ENCODE data around the gene ABCB4.

Gene ABCB4

GRCh38 chr7:87450706-87451105 is 24.8 kb downstream of the ABCB4 start:
- TF ChIP-seq EZH2phosphoT487 (IDR thresholded peaks at IDR 0.05; ENCODE audit: borderline replicate concordance, low read length), result no peak
- TF ChIP-seq, protein P1, sequence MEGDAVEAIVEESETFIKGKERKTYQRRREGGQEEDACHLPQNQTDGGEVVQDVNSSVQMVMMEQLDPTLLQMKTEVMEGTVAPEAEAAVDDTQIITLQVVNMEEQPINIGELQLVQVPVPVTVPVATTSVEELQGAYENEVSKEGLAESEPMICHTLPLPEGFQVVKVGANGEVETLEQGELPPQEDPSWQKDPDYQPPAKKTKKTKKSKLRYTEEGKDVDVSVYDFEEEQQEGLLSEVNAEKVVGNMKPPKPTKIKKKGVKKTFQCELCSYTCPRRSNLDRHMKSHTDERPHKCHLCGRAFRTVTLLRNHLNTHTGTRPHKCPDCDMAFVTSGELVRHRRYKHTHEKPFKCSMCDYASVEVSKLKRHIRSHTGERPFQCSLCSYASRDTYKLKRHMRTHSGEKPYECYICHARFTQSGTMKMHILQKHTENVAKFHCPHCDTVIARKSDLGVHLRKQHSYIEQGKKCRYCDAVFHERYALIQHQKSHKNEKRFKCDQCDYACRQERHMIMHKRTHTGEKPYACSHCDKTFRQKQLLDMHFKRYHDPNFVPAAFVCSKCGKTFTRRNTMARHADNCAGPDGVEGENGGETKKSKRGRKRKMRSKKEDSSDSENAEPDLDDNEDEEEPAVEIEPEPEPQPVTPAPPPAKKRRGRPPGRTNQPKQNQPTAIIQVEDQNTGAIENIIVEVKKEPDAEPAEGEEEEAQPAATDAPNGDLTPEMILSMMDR (IDR thresholded peaks at IDR 0.05; ENCODE audit: low read depth, low read length, poor library complexity, severe bottlenecking), result no peak
- Histone ChIP-seq H3K4me2 (ENCODE audit: low read length) (no peak overlapping the region), H3K27me3 (ENCODE audit: control insufficient read depth, low read length) (no peaks in the 10 kb centered on the region), H4K20me1 (ENCODE audit: control insufficient read depth, insufficient read depth, low read depth, low read length) (no peaks in the 10 kb centered on the region), H3K4me3 (ENCODE audit: low read length) (no peak overlapping the region), H3K4me1 (ENCODE audit: control insufficient read depth, low read length) (peaks cover 3% of the 10 kb centered on the region; the same call in 1 of the 2 replicates), H3F3A (ENCODE audit: control insufficient read depth, insufficient read depth) (no peaks in the 10 kb centered on the region), H3K9me2 (replicated peaks; ENCODE audit: control insufficient read depth, low read length) (no peaks in the 10 kb centered on the region), H3K36me3 (ENCODE audit: control insufficient read depth, low read length) (0 out of 2 replicates have a peak, but pooled peaks cover 3% of the 10 kb centered on the region), H3K79me2 (ENCODE audit: control insufficient read depth, low read length) (no peaks in the 10 kb centered on the region), H3K9me3 (ENCODE audit: control insufficient read depth, insufficient read depth, low read length) (no peaks in the 10 kb centered on the region), H3K27ac (ENCODE audit: low read depth, low read length) (no peak overlapping the region)

GRCh38 chr7:87448388-87448787 is 27.1 kb downstream of the ABCB4 start:
- H3F3A ChIP-seq (ENCODE audit: control insufficient read depth, insufficient read depth), result no peaks in the 10 kb centered on the region
- TF ChIP-seq, protein P1 (IDR thresholded peaks at IDR 0.05; ENCODE audit: low read depth, low read length, poor library complexity, severe bottlenecking), result no peak
- no peak for TF ChIP-seq EZH2phosphoT487 (IDR thresholded peaks at IDR 0.05; ENCODE audit: borderline replicate concordance, low read length)
- H3K36me3 ChIP-seq (ENCODE audit: control insufficient read depth, low read length), result 0 out of 2 replicates have a peak, but pooled peaks cover 3% of the 10 kb centered on the region
- no peaks in the 10 kb centered on the region for H4K20me1 ChIP-seq (ENCODE audit: control insufficient read depth, insufficient read depth, low read depth, low read length)
- no peaks in the 10 kb centered on the region for H3K79me2 ChIP-seq (ENCODE audit: control insufficient read depth, low read length)
- no peaks in the 10 kb centered on the region for H3K9me3 ChIP-seq (ENCODE audit: control insufficient read depth, insufficient read depth, low read length)
- no peak overlapping the region for H3K27ac ChIP-seq (ENCODE audit: low read depth, low read length)
- H3K4me3 ChIP-seq (ENCODE audit: low read length), result no peak overlapping the region
- H3K9me2 ChIP-seq (replicated peaks; ENCODE audit: control insufficient read depth, low read length), result no peaks in the 10 kb centered on the region
- H3K27me3 ChIP-seq (ENCODE audit: control insufficient read depth, low read length), result no peaks in the 10 kb centered on the region
- peaks cover 3% of the 10 kb centered on the region; the same call in 1 of the 2 replicates for H3K4me1 ChIP-seq (ENCODE audit: control insufficient read depth, low read length)
- H3K4me2 ChIP-seq (ENCODE audit: low read length), result no peak overlapping the region

DNA sequence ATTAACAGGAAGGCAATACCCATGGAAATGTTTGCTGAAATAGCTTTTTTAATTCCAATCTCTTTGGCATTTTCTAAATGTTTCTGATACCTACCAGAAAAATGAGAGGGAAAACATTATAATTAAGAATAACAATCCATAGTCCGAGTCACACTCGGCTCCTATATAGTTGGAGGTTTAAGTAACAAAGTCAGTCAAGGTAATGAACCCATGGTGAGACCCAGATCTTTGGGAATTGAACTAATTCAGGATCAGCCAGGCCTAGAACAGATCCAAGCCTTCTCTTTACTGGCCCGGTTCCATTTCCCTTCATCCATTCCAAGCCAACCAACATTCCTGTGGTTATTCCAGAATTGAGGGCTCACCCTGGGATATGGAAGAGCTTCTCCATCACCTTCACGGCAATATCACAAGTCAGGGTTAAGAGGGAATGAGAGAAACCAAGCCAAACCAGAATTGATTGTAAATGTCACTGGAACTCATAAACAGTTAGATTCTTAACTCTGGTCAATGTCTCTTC is 28.3 kb downstream of the ABCB4 start:
- Histone ChIP-seq H3K4me3 (ENCODE audit: low read length) (no peak overlapping the region), H3K36me3 (ENCODE audit: control insufficient read depth, low read length) (peaks cover 13% of the 10 kb centered on the region), H4K20me1 (ENCODE audit: control insufficient read depth, insufficient read depth, low read depth, low read length) (no peaks in the 10 kb centered on the region), H3K27ac (ENCODE audit: low read depth, low read length) (no peak overlapping the region), H3F3A (ENCODE audit: control insufficient read depth, insufficient read depth) (no peaks in the 10 kb centered on the region), H3K9me2 (replicated peaks; ENCODE audit: control insufficient read depth, low read length) (no peaks in the 10 kb centered on the region), H3K4me1 (ENCODE audit: control insufficient read depth, low read length) (peaks cover 3% of the 10 kb centered on the region; the same call in 1 of the 2 replicates), H3K79me2 (ENCODE audit: control insufficient read depth, low read length) (no peaks in the 10 kb centered on the region), H3K4me2 (ENCODE audit: low read length) (no peak overlapping the region), H3K27me3 (ENCODE audit: control insufficient read depth, low read length) (no peaks in the 10 kb centered on the region), H3K9me3 (ENCODE audit: control insufficient read depth, insufficient read depth, low read length) (no peaks in the 10 kb centered on the region)
- no peak for TF ChIP-seq EZH2phosphoT487 (IDR thresholded peaks at IDR 0.05; ENCODE audit: borderline replicate concordance, low read length)
- TF ChIP-seq, protein P1 (IDR thresholded peaks at IDR 0.05; ENCODE audit: low read depth, low read length, poor library complexity, severe bottlenecking), result no peak

All from DOHH2 (cell line).